COLO668 (cell line): ENCODE results near the gene RECK.
A peak's percentile ranks its signal among the peaks of the same experiment; 100 is the strongest.
"Not testable (repeated sequence)": the region's sequence is repeated elsewhere in the genome, so short reads cannot be mapped to it uniquely, and the experiment has no call there.

ENCODE experiments used
- DNase-seq: peaks from one replicate; lab custom pipeline; 2025; ENCODE audit not compliant: unreplicated experiment; lab: John Stamatoyannopoulos, UW

The RECK gene

GRCh38 chr9:36036780-36037548, at the start of gene RECK:
Gene RECK, plus strand, starts transcription at chr9:36036913. Its CDS starts 86 bp downstream, at chr9:36036999.
- peak; percentile 68 for DNase-seq

DNA sequence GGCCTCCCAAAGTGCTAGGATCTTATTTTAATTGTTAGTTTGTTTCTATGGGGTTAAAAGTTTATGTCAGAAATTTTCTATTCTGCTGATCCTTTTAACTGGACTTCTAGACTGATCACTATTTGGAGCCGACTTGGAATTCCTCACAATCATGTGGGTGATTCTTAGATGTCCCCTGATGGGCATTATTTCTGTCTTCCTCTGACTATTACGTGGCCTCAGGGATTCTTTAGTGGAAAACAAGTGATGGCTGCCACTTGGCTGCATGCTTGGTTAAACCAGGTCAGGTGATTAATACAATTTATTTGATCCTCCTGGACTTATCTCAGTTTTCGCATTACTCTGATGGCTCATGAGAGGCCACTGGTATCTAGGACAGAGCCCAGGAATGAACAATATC, 46.6 kb upstream of the RECK start:
- DNase-seq = no peak

DNA sequence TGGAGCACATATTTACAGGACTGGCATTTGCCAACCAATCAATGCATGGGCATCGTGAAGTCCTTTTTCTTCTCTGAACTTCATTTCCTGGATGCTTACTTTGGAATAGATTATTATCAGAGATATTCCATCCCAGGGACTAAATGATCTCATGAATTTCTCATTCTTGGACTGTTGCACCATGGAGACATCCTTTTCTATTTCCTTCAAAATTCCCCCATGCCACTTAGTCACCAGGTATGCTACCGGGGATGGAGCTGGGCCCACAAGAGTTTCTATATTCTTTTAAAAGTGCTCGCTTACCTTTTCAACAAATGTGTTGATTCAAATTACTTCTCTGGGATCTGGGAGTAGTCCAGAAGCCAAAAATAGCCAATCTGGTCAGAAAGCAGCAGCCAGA, 43.6 kb upstream of the RECK start:
- not testable (repeated sequence) for DNase-seq

DNA sequence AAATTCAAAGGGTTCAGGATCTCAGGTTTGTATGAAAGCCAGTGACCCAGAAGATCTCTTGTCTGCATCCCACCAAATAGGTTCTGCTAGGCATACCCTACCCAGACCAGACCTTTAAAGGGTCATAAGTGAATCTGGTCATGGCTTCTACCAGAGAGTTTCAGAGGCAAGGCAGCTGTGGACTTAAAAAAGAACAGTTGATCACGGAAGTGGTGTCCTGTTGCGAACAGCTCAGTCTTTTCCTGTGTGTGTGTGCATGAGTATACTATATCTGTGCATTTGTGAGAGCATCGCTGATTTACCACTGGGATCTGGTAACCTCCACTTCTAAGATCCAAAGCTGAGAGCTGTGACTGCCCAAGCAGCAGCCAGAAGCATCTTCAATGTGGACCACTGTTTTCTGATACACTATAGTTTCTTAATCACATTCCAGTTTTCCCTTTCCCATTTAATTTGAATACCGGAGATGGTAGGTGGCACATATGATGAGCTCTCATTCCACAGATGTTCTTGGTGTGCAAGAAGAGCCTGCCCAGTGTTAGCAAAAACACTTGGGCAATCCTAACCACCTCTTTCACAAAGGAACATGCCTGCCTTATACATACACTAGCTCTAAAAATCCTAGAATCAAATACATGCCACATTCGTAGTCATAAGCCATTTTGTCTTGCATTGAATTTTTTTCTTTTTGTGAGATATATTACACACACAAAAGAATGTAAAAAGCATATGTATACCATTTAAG, 42.6 kb upstream of the RECK start:
- DNase-seq = no peak

- no peak for DNase-seq
Measured at GRCh38 chr9:35994959-35995358, 41.8 kb upstream of the RECK start.

- DNase-seq = no peak
Measured at GRCh38 chr9:35996358-35996970, 40.2 kb upstream of the RECK start.

- DNase-seq = not testable (repeated sequence)
Measured at GRCh38 chr9:35997016-35997415, 39.7 kb upstream of the RECK start.

DNA sequence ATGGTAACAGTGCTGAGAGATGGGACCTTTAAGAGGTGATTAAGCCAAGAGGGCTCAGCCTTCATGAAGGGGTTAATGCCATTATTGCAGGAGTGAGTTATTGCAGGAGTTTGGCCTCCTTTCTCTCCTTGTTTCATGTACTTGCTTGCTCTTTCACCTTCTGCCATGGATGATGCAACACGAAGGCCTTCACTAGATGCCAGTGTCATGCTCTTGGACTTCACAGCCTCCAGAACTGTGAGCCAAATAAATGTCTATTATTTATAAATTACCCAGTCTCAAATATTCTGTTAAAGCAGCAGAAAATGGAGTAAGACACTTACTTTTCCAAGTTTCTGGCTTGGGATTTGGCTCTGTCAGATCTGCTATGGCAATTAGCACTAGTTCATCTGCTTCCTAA, 38.4 kb upstream of the RECK start:
- DNase-seq = no peak

DNA sequence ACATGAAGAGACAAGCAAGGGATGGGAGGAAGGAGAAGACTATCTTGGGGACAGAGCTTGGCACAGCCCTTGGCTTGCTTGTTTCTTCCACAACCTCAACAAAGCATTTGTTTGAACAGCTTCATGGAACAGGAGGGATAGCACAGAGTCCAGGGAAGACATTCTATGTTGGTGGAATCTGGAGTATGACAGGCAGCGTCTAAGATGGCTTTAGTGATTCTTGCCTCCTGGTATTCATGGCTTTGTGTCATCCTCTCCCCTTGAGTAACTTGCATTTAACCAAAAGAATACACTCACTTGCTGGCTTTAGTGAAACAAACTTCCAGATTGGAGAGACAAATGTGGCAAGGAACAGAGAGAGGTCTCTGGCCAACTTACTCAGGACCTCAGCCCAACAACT, 30.8 kb upstream of the RECK start:
- DNase-seq = no peak

- no peak for DNase-seq
Measured at GRCh38 chr9:36006549-36007315, 30.0 kb upstream of the RECK start.

DNA sequence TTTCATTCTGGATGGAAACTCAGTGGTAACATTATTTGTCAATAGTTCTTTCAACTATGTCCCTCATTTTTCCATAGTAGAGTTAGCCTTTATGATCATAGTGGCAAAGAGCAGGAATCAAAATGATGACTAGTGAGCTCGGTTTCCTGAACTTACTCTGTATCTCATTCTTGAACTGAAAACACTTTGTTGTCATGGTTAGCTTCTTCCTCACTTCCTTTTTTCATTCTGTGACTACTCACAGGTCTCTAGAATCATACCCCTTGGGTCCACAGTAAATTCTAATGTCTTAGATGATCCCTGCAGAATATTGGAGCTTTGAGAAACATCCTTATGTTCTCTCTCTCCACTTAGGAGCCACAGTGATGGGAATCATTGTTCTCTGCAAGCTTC, 29.4 kb upstream of the RECK start:
- no peak for DNase-seq

DNA sequence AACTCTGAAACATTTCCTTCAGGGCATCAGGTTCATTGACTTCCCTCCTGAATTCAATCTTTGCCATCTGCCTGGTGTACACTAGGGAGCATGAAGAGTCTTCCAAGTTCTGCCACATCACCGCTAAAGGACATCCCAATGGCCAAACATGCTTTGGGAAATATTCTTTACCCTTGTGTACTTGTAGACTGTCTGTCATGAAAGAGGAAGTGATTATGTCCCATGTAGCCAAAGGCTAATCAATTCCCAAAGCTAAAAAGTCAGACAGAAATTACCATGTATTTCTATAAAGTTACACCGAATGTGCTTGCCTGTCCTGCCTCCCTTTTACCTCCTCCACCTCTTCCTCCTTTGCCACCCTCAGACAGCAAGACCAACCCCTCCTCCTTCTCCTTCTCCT, 28.9 kb upstream of the RECK start:
- no peak for DNase-seq

DNA sequence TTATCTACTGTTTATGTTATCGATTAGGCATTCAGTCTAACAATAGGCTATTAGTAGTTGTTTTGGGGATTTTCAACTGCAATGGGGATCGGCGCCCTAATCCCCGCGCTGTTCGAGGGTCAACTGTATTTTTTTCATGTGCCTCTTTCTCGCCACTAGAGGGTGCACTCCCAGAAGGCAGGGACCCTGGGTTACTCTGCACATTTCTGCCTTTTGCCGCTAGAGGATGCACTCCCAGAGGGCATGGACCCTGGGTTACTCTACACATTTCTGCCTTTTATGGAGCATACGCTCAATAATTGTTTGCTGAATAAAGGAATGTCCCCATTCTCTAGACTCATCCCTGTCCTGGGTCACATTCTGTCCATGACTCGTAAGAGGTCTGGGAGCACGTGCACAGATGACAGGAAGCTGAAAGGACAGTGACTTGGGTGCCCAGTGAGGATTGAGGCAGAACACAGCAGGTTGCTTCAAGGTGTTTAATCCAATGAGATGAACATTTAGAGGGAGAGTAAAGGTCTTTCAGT, 27.9 kb upstream of the RECK start:
- peak; percentile 19 for DNase-seq

GRCh38 chr9:36011379-36011778, 25.3 kb upstream of the RECK start:
- DNase-seq = no peak

- DNase-seq = no peak
Measured at GRCh38 chr9:36017278-36017677, 19.4 kb upstream of the RECK start.

GRCh38 chr9:36018129-36018528, 18.6 kb upstream of the RECK start:
- no peak for DNase-seq

DNA sequence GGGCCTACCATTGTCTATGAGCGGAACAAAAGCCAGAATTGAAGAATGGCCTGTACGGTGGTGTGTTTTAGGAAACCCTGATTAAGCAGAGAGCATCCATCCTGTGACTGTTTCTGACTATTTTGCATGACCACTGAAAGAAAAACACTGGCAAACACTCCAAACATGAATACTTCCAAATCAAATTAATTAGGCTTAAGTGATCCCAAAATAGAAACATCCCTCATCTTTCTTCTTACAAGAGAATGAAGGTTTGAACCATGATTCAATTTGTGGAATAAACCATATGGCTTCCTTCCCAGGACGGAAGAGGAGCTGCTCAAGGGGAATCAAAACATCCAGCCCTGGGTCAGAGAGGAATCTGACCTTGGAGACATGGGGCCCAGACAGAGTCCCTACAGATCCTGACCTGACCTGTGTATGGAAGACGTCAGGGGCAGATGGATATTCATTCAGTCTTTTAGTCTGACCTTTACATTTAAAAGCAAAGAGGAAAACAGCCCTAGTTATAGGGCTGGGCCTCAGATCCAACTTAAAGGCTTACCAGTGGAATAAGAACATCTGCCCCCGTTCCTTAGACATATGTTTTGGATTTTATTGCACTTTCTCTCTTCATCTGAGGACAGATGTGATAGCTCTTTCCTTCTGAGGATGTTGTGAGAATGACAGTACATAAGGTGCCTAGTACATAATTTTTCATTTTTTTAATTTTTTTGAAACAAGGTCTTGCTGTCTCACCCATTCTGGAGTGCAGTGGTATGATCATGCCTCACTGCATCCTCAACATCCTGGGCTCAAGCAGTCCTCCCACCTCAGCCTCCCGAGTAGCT, 17.6 kb upstream of the RECK start:
- DNase-seq = no peak

DNA sequence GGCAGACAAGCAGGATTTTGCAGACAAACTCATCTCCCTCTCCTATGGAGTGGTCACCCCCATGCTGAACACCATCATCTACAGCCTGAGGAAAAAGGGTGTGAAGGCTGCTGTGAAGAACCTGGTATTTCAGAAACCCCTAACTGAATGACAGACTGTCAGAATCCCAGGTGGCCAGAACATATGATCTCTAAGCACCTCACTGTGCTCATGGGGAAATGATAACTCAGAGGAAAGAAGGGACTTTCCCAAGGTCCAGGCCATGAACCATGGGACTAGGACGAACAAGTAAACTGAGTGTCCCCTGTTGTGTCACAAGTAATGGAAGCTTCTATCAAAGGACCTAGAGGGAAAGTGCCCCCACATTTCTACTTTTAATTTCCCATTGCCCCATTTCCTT, 14.7 kb upstream of the RECK start:
- DNase-seq = no peak

DNA sequence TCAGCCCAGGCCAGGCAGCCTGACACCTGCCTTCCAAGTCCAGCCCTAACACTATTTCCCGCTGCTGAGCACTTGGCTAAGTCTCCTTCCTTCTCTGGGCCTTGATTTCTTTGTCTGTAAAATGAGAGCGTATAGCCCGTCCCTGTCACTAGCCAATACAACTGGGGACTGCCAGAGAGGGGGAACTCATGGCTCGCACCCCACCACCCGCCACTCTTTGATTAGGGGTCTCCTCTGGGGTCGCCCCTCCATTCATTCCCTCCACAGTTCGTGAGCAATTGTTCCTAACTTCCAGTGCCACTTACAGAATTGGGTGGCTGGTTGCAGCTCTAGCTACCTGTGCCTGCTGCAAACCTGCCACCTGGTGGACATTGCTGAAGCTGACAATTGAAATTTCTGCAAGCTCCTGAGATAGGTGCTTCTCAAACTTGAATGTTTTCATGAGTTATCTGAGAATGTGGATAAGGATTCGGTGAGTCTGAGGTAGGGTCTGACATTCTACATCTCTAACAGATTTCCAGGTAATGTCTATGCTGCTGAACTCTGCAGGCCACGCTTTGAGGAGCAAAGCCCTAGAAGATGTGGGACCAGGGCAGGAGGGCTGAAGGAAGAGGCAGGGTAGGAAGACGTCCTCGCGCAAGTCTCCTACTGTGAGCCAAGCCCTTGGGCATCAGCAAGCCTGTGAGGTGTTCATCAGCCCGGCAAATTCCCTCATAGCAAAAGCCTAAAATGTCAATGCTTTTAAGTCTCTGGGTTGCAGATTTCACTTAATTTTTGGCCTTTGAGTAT, 13.3 kb upstream of the RECK start:
- peak; percentile 37 for DNase-seq
